ENCODE measurements around the gene CTNND2. TPM values are rescaled to one million over a fixed set of nuclear protein-coding genes. Genes with fewer than 3 reads are reported as not detected.

Gene CTNND2
- total and polyA plus RNA-seq, 9 of the 15 experiments (the other 6 are each of a cell fraction or from before 2014, with no cell fraction given), result 0.03 to 0.35 TPM; not detected in 7

DNA sequence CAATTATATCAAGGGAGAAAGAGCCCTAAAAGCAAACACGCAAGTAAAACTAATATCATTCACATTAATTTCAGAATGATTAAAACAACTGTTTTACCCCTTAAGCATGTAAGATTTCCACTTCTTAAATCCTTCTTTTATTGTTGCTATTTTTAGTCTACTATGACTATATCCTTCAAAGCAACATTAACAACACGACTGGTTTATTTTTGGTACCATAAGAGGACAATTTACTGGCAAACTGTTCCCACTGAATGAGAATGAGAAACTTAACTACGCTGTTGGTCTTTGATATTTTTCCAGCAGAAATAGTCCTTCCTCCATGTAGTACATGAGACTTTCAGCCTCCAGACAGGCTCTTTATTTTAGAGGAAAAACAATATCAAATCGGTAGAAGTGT lies 281.5 kb downstream of the CTNND2 start (continued):
- TF ChIP-seq, protein P1, sequence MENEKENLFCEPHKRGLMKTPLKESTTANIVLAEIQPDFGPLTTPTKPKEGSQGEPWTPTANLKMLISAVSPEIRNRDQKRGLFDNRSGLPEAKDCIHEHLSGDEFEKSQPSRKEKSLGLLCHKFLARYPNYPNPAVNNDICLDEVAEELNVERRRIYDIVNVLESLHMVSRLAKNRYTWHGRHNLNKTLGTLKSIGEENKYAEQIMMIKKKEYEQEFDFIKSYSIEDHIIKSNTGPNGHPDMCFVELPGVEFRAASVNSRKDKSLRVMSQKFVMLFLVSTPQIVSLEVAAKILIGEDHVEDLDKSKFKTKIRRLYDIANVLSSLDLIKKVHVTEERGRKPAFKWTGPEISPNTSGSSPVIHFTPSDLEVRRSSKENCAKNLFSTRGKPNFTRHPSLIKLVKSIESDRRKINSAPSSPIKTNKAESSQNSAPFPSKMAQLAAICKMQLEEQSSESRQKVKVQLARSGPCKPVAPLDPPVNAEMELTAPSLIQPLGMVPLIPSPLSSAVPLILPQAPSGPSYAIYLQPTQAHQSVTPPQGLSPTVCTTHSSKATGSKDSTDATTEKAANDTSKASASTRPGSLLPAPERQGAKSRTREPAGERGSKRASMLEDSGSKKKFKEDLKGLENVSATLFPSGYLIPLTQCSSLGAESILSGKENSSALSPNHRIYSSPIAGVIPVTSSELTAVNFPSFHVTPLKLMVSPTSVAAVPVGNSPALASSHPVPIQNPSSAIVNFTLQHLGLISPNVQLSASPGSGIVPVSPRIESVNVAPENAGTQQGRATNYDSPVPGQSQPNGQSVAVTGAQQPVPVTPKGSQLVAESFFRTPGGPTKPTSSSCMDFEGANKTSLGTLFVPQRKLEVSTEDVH (IDR thresholded peaks at IDR 0.05; ENCODE audit: low read depth, partially characterized antibody), result no peak
- TF ChIP-seq, protein P2, sequence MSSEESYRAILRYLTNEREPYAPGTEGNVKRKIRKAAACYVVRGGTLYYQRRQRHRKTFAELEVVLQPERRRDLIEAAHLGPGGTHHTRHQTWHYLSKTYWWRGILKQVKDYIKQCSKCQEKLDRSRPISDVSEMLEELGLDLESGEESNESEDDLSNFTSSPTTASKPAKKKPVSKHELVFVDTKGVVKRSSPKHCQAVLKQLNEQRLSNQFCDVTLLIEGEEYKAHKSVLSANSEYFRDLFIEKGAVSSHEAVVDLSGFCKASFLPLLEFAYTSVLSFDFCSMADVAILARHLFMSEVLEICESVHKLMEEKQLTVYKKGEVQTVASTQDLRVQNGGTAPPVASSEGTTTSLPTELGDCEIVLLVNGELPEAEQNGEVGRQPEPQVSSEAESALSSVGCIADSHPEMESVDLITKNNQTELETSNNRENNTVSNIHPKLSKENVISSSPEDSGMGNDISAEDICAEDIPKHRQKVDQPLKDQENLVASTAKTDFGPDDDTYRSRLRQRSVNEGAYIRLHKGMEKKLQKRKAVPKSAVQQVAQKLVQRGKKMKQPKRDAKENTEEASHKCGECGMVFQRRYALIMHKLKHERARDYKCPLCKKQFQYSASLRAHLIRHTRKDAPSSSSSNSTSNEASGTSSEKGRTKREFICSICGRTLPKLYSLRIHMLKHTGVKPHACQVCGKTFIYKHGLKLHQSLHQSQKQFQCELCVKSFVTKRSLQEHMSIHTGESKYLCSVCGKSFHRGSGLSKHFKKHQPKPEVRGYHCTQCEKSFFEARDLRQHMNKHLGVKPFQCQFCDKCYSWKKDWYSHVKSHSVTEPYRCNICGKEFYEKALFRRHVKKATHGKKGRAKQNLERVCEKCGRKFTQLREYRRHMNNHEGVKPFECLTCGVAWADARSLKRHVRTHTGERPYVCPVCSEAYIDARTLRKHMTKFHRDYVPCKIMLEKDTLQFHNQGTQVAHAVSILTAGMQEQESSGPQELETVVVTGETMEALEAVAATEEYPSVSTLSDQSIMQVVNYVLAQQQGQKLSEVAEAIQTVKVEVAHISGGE (CRISPR knock-in tag; IDR thresholded peaks at IDR 0.05), result no peak
- TF ChIP-seq ZNF282 (CRISPR knock-in tag; IDR thresholded peaks at IDR 0.05), result no peak
- no peak for TF ChIP-seq U2AF1 (optimal IDR thresholded peaks at IDR 0.05; ENCODE audit: low read depth, low read length)
- TF ChIP-seq ZNF263 (CRISPR knock-in tag; IDR thresholded peaks at IDR 0.05; ENCODE audit: borderline replicate concordance), result no peak
- no peak for TF ChIP-seq PATZ1 (CRISPR knock-in tag; IDR thresholded peaks at IDR 0.05; ENCODE audit: borderline replicate concordance)
- no peak for TF ChIP-seq ZBTB17 (CRISPR knock-in tag; IDR thresholded peaks at IDR 0.05)
- TF ChIP-seq LEF1 (IDR thresholded peaks at IDR 0.05), result no peak
- TF ChIP-seq POLR2B (IDR thresholded peaks at IDR 0.05; ENCODE audit: low read depth, partially characterized antibody), result no peak
- no peak for TF ChIP-seq PCBP2 (IDR thresholded peaks at IDR 0.05; ENCODE audit: low read depth, low read length, poor library complexity, severe bottlenecking)
- TF ChIP-seq MYNN (IDR thresholded peaks at IDR 0.05), result no peak
- TF ChIP-seq MYNN (CRISPR knock-in tag; IDR thresholded peaks at IDR 0.05), result no peak
- TF ChIP-seq, protein P3, sequence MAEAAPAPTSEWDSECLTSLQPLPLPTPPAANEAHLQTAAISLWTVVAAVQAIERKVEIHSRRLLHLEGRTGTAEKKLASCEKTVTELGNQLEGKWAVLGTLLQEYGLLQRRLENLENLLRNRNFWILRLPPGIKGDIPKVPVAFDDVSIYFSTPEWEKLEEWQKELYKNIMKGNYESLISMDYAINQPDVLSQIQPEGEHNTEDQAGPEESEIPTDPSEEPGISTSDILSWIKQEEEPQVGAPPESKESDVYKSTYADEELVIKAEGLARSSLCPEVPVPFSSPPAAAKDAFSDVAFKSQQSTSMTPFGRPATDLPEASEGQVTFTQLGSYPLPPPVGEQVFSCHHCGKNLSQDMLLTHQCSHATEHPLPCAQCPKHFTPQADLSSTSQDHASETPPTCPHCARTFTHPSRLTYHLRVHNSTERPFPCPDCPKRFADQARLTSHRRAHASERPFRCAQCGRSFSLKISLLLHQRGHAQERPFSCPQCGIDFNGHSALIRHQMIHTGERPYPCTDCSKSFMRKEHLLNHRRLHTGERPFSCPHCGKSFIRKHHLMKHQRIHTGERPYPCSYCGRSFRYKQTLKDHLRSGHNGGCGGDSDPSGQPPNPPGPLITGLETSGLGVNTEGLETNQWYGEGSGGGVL (CRISPR knock-in tag; IDR thresholded peaks at IDR 0.05), result no peak
- no peak for TF ChIP-seq CAMTA2 (CRISPR knock-in tag; conservative IDR thresholded peaks at IDR 0.05)
- TF ChIP-seq, protein P4, sequence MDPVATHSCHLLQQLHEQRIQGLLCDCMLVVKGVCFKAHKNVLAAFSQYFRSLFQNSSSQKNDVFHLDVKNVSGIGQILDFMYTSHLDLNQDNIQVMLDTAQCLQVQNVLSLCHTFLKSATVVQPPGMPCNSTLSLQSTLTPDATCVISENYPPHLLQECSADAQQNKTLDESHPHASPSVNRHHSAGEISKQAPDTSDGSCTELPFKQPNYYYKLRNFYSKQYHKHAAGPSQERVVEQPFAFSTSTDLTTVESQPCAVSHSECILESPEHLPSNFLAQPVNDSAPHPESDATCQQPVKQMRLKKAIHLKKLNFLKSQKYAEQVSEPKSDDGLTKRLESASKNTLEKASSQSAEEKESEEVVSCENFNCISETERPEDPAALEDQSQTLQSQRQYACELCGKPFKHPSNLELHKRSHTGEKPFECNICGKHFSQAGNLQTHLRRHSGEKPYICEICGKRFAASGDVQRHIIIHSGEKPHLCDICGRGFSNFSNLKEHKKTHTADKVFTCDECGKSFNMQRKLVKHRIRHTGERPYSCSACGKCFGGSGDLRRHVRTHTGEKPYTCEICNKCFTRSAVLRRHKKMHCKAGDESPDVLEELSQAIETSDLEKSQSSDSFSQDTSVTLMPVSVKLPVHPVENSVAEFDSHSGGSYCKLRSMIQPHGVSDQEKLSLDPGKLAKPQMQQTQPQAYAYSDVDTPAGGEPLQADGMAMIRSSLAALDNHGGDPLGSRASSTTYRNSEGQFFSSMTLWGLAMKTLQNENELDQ (CRISPR knock-in tag; IDR thresholded peaks at IDR 0.05; ENCODE audit: borderline replicate concordance), result no peak

Measured in K562 (cell line).